GM21786 (cell line): ENCODE data around the gene PLK3.
"Not testable (repeated sequence)": the region's sequence is repeated elsewhere in the genome, so short reads cannot be mapped to it uniquely, and the experiment has no call there.

Source experiments
- ATAC-seq: cut with Tn5 transposase; IDR thresholded peaks from one replicate; pipeline ENCODE4 v1.9.1; 2021; ENCODE audit not compliant: unreplicated experiment

Gene PLK3

GRCh38 chr1:44826375-44827196, 26.4 kb downstream of the PLK3 start:
- no peak for ATAC-seq

- ATAC-seq: no peak
Observed at GRCh38 chr1:44827197-44828002, 27.2 kb downstream of the PLK3 start.

GRCh38 chr1:44828003-44828651, 27.9 kb downstream of the PLK3 start:
- ATAC-seq: no peak

- ATAC-seq: no peak
Observed at GRCh38 chr1:44828841-44829440, 28.8 kb downstream of the PLK3 start.

GRCh38 chr1:44829506-44830384, 29.6 kb downstream of the PLK3 start:
- no peak for ATAC-seq

GRCh38 chr1:44830900-44831304, 30.7 kb downstream of the PLK3 start:
- ATAC-seq: no peak

GRCh38 chr1:44831516-44831915, 31.3 kb downstream of the PLK3 start:
- ATAC-seq: no peak

GRCh38 chr1:44832056-44832705, 32.0 kb downstream of the PLK3 start:
- no peak for ATAC-seq

GRCh38 chr1:44834328-44834727, 34.2 kb downstream of the PLK3 start:
- ATAC-seq: no peak

- ATAC-seq: peak; percentile 80
Observed at GRCh38 chr1:44835738-44836675, 35.8 kb downstream of the PLK3 start.

GRCh38 chr1:44838294-44838693, 38.1 kb downstream of the PLK3 start:
- not testable (repeated sequence) for ATAC-seq

- ATAC-seq: no peak
Observed at GRCh38 chr1:44839576-44839975, 39.4 kb downstream of the PLK3 start.

- ATAC-seq: no peak
Observed at GRCh38 chr1:44842486-44842861, 42.3 kb downstream of the PLK3 start.

GRCh38 chr1:44842862-44843655, 42.9 kb downstream of the PLK3 start, which contains the start of gene PTCH2:
Gene PTCH2 (minus strand): TSS chr1:44843253. CDS start chr1:44842932, 321 bp downstream.
- no peak for ATAC-seq

- ATAC-seq: no peak
Observed at GRCh38 chr1:44846985-44847384, 46.8 kb downstream of the PLK3 start.

GRCh38 chr1:44847845-44848244, 47.7 kb downstream of the PLK3 start:
- ATAC-seq: no peak

- no peak for ATAC-seq
Observed at GRCh38 chr1:44848456-44849181, 48.4 kb downstream of the PLK3 start.
